GM13977 (cell line): ENCODE results near the gene RCAN1.

ENCODE experiments used
- DNase-seq: peaks from one replicate; pipeline ENCODE4 v3.0.0; 2012; ENCODE audit warnings: low spot score
- in situ Hi-C: fragments of 300-500 bp; cut with MboI; formaldehyde crosslinking; loops from one replicate; pipeline ENCODE4 v1.12.0; 2022; ENCODE audit warnings: low sequenced_read_pairs, low pct_unique_long_range_greater_than_20kb, mixed read lengths, inconsistent platforms; ENCODE audit not compliant: unreplicated experiment
- TF ChIP-seq, protein P1 (sequence below): IDR thresholded peaks from 2 replicates; pipeline ENCODE4 v1.5.1; 2012; ENCODE audit warnings: mild to moderate bottlenecking, control low read depth; ENCODE audit not compliant: insufficient read depth; ENCODE audit errors: extremely low read depth, missing control alignments

RCAN1 gene

DNA sequence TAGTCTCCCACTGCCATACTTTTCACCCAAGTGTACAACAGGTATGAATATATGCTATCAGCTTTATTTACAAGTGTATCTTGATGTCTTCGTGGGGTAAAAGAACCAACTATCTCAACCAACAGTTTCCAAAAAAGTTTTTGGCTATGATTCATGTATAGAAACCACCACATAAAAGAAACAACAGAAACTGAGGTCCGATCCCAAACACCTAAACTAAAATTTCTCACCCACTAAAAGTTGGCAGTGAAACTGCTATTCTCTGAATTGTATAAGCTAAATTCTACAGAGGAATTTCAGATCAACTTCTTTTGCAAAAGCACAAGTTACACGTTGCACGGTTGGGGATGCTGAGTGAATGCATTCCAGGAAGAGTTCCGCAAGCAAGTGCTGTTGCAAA lies 97.9 kb downstream of the RCAN1 start:
- in situ Hi-C loops: no loop called here
- no peak for DNase-seq
- TF ChIP-seq, protein P1, sequence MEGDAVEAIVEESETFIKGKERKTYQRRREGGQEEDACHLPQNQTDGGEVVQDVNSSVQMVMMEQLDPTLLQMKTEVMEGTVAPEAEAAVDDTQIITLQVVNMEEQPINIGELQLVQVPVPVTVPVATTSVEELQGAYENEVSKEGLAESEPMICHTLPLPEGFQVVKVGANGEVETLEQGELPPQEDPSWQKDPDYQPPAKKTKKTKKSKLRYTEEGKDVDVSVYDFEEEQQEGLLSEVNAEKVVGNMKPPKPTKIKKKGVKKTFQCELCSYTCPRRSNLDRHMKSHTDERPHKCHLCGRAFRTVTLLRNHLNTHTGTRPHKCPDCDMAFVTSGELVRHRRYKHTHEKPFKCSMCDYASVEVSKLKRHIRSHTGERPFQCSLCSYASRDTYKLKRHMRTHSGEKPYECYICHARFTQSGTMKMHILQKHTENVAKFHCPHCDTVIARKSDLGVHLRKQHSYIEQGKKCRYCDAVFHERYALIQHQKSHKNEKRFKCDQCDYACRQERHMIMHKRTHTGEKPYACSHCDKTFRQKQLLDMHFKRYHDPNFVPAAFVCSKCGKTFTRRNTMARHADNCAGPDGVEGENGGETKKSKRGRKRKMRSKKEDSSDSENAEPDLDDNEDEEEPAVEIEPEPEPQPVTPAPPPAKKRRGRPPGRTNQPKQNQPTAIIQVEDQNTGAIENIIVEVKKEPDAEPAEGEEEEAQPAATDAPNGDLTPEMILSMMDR: no peak

DNA sequence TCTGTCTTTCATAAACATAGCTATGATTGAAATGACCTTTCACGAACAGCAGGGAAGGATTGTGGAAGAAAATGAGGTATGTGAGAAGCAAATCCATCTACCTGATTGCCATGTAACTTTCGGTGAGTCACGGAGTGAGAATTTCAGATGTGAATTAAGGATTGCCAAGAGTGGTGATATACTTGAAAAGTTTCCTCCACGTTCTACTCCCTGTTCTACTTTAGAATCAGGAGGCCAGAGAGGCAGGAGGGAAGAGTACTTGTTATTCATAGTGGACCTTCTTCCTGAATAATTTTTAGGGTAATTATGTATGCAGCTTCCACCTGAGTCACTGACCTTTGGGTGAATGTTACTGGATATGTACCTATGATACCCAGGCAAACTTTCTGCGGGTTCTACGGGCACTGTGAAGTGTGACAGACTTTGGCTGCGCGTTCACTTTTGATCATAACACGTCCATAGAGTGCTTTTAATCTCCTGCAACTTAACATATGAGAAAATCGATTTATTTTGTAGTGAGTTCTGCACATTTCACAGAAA lies 100.3 kb downstream of the RCAN1 start:
- TF ChIP-seq, protein P1: no peak
- in situ Hi-C loops: no loop called here
- no peak for DNase-seq

DNA sequence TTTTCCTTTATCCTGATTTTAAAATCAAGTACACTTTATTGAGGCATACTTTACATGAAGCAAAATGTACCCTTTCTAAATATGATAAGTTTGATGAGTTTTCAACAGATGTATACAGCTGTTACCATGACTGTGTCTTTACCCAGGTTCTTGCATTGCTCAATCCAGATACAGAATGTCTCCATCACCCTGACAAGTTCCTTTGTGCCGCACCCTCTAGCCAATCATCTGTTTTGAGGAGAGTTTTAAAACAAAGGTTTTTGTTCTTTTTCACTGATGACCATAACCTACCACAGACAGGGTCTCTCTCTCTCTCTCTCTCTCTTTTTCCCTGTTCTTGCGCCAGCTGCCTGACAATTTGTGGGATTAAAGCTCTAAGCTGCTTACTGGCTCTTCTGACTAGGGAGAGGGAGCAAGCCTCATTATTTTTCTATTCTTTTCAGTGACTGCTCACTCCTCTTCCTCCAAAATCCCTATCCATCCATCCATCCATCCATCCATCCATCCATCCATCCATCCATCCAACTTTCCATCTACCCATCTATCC lies 101.7 kb downstream of the RCAN1 start:
- no peak for DNase-seq
- in situ Hi-C loops: no loop called here
- TF ChIP-seq, protein P1: no peak

DNA sequence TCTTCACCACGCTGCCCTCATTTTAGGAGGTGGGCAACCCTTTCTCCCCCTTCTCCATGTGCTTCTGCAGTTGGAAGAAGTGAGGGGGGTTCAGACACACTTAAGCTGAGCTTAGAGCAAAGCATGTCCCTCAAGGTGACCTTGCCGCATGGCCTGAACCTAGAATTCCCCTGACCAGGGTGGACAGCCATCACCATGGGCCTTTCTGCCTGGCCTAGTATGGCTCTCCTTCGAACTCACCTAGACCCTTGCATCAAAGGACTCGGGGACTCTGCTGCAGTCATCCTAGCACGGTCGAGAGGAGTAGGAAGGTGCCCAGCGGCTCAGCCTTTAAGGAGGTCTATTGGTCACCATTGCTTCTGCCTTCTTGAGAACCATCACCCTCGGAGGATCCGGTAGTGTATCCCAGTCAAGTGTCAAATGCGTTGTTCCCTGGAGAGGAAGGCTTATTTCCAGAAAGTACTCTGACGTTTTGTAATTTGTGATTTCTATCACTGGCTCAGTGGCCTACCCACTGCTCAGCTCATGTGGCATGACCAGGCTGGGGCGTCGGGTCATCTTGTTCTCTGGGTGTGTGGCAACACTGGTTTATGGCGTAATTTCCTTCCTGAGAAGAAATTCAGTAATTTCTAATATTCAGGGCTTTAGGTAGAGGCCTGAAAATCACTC lies 103.0 kb downstream of the RCAN1 start, which contains the start of gene KCNE1:
TSS of gene KCNE1 (minus strand) at position 424 of the 669 bp plus-strand sequence. CDS start 62,576 bp downstream, outside the sequence.
- no peak for DNase-seq
- TF ChIP-seq, protein P1: no peak
- in situ Hi-C loops: no loop called here

DNA sequence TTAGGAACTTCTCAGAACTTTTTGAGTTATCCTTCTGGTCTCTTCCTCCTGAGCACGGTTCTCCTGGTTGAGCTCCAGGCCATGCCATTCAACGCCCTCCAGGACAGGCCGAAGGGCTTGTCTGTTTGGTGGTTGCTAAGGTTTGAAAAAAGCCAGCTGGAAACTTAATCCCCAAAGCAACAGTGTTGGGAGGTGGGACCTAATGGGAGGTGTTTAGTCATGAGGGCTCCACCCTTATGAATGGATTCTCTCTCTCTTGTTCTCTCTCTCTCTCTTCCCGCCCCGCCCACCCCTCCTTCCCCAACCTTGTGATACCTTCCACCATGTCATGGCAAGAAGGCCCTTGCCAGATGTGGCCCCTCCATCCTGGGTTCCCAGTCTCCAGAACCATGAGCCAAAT lies 103.7 kb downstream of the RCAN1 start:
- no peak for DNase-seq
- TF ChIP-seq, protein P1: no peak
- in situ Hi-C loops: no loop called here

DNA sequence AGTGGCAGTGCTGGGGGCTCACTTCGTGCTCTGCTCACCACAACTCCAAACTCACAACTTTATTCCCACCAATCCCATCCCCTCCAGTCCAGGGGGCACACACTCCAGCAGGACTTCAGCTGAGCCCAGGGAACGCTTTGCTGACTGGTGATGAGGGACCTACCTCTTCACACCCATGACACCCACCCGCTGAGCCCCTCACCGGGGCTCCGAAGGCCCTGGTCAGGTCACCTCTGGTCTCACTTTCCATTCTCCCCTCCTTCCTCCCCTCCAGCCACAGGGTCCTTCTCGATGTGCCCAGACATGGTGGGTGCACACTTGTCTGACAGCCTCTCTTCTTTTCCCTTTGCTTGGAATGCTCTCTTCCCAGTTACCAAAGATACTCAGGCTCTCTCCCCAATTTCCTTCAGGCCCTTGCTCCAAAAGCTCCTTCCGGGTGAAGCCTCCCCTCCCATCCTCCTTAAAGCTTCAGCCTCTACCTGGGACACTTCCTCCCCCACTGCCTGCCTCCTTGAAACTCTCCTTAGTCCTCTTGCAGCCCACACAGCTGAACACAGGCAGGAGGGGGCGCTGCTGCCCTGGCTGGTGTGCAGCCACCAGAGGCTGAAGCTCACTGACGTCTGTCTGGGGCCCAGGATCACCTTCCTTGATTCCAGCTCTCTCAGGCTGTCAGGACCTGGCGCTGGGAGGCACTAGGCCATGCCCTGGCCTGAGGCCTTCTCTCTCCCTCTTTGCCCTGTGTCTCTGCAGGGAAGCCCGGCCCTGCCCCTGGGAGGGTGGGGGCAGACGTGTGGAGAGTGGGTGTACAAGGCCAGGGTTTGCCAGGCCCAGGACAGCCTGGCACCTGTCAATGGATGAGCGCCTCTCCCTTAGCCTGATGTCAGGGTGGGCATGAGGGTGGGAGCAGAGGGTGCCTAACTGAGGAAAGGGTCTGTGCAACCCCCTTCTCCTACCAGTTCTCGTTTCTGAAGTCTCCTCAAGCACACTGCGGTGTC lies 104.5 kb downstream of the RCAN1 start:
- DNase-seq: peak; percentile 76
- TF ChIP-seq, protein P1: peak; percentile 92
- in situ Hi-C loops: no loop called here
